ENCODE data around the gene KCNE2.

DNA sequence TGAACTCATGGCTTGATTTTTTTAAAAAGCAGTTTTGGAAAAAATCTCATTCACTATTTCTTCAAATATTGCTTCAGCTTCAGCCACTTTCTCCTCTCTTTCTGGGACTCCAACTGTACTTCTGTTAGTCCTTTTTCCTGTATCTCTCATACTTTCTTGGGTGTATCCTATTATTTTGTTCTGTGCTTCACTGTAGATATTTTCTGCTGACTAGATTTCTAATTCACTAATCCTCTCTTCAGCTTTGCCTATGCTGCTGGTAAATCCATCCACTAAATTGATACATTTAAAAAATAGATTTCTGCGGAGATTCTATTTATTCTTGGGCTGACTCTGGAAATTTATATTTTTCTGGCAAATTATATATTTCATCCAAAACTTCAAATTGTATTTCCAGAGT is 4.9 kb upstream of the KCNE2 start:
- TF ChIP-seq, protein P1, sequence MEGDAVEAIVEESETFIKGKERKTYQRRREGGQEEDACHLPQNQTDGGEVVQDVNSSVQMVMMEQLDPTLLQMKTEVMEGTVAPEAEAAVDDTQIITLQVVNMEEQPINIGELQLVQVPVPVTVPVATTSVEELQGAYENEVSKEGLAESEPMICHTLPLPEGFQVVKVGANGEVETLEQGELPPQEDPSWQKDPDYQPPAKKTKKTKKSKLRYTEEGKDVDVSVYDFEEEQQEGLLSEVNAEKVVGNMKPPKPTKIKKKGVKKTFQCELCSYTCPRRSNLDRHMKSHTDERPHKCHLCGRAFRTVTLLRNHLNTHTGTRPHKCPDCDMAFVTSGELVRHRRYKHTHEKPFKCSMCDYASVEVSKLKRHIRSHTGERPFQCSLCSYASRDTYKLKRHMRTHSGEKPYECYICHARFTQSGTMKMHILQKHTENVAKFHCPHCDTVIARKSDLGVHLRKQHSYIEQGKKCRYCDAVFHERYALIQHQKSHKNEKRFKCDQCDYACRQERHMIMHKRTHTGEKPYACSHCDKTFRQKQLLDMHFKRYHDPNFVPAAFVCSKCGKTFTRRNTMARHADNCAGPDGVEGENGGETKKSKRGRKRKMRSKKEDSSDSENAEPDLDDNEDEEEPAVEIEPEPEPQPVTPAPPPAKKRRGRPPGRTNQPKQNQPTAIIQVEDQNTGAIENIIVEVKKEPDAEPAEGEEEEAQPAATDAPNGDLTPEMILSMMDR (IDR thresholded peaks at IDR 0.05; ENCODE audit: poor library complexity), result no peak
- TF ChIP-seq EZH2phosphoT487 (IDR thresholded peaks at IDR 0.05; ENCODE audit: low read depth, severe bottlenecking, unreplicated experiment), result no peak
